ENCODE data around the gene NOBOX.
"Not testable (repeated sequence)": the region's sequence is repeated elsewhere in the genome, so short reads cannot be mapped to it uniquely, and the experiment has no call there.

NOBOX gene

DNA sequence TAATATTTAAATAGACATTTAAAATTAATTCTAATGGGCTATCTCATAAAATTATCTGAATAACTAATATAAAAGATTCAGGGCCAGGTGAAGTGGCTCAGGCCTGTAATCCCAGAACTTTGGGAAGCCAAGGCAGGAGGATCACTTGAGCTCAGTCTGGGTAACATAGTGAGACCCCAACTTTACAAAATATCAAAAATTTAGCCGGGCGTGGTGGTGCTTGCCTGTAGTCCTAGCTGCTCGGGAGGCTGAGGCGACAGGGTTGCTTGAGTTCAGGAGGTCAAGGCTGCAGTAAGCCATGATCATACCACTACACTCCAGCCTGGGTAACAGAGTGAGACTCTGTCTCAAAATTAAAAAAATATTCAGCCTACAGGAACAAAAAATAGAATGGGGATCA lies 12.5 kb downstream of the NOBOX start:
- DNase-seq, result no peak

DNA sequence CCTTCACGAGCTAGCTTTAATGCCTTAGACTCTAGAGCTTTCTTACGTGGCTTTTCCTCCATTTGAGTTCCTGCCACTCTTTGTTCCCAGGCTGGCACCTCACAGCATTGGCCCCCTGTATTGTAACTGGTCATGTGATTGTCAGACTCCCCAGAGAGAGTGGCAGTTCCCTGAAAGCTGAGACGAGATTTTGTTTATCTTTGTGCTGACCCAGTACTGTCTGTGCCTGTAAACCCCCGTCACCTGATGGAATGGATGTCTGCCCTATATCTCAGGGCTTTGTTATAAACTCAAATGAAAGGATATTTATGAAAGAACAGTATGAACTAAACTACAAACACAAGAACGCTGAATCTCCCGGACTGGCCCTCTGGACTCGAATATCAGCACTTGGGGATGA lies 13.0 kb downstream of the NOBOX start:
- DNase-seq, result no peak

DNA sequence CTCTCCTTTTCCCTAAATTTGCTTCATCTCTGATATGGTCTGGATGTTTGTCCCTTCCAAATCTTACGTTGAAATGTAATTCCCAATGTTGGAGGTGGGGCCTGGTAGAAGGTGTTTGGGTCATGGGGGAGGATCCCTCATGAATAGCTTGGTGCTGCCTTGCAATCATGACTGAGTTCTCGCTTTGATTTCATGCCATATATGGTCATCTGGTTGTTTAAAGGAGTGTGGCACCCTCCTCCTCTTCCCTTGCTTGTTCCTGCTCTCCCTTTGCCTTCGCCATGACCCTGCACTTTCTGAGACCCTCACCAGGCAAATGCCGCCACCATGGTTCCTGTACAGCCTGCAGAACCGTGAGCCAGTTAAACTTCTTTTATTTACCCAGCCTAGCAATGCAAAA lies 14.5 kb downstream of the NOBOX start:
- DNase-seq, result no peak

DNA sequence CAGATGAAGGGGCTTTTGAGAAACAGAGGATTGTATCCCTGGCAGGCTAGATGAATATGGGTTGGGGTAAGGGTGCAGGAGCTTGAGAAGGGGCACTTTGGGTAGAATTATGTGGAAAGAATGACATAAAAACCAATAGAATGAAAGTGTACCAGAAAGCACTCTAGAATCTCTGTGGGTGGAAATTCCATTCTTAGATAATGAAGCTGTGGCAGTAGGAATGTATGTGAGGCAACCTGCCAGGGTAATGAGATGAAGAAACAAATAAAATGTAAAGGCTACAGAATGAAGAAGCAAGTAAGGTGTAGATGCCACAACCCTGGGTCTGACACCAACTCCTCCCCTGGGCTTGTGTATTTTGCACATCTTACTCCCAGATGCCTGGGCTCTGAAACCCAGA lies 16.8 kb downstream of the NOBOX start:
- DNase-seq, result no peak

DNA sequence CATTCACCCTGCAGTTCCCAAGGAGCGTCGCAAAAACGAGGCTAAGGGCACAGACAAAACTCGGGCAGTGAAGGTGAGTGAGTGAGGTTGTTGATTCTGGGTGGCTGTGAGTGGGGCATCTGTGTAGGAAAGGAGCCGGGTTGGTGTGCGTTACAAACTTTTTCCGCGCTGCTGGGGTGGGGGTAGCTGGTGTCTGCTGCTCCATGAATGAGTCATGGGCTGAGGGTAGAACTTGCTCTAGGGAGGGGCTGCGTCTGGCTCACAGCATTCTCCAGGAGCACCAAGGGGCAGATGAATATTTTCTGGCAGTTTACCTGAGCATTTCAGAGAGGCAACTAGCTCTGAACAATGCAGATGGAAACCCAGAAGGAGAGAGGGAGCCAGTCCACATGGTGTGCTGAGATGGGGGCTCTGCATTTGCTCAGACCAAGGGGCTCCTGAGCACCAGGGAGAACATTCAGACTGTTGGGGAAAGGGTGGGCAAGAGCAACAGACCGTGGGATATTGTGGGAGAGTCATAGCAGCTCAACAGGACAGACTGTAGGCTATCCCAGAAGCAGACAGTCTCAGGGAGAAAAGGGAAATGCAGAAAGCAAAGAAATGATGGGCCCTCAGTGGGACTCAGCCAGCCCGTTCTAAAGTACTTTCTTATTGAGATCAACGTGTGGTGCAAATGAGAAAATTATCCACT lies 18.8 kb downstream of the NOBOX start:
- DNase-seq, result peak in 1 of 5 experiments; percentile 8

DNA sequence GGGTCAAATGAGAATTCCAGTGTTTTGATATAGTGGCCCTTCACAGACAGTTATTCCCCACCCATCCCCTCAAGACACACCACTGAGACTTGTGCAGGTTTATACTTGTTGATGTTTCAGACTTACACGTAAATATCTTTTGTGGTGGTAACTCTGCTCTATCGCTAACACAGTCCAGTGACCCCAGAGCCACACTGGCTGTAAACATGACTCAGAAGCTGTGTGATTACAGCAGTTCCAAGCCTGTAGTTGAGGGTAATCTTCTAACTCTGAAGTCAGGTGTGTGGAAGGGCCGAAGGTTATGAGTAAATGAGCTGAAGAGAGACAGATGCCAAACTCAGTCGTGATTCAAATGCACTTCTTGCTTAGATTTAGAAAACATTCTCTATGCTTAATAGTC lies 19.4 kb downstream of the NOBOX start:
- DNase-seq, result no peak

DNA sequence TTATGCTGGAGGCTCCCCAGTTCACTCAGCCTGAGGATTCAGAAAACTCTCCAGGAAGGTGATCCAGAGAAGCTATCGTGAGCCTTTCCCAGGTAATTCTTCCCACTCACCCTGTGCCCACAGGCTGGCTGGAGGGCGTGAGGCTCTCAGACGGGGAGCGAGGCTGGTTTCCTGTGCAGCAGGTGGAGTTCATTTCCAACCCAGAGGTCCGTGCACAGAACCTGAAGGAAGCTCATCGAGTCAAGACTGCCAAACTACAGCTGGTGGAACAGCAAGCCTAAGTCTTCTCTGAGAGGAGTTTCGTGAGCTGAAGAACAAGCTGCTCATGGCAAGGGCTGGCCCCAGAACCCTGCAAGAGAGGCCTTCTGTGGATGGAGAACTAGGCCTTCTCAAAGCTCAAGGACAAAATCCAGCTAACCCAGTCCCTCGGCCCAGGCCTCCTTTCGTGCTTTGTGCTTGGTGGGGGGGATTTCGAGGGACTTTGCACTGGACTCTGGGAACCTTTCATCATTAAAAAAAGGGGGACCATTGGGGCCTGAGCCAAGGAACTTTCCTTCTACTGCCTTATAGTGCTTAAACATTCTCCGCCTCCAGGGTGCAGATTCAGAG lies 23.6 kb downstream of the NOBOX start:
- DNase-seq, result no peak

DNA sequence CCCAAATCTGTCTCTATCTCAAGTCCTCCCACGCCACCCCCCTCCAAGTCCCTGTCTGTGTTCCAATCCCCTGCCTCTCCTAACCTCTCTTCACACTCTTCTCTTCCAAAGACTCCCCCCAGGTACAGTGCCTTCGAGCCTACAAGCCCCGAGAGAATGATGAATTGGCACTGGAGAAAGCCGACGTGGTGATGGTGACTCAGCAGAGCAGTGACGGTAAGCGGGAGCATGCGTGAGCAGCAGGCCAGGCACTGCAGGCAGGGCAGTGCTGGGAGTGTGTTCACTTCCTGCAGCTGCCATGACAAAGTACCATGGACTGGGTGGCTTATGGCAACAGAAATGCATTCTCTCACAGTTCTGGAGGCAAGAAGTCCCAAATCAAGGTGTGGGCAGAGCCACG lies 24.8 kb downstream of the NOBOX start:
- no peak for DNase-seq

DNA sequence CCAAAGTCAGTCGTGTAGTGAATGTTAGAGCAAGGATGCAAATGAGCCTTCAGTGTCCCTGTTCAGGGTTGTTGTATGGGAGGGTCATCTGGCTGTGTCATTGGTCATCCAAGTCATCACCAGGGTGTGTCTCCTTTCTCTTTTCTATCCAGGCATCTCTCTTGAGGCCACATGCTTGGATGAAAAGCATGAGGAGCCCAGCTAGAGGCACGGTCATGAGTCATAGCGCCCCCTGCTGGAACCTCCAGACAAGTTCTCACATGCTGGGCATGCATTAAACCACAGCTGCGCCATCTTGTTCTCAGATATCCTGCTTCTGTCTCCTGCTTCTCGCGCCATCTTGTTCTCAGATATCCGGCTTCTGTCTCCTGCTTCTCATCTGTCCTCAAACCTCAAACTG lies 34.3 kb downstream of the NOBOX start:
- not testable (repeated sequence) for DNase-seq

DNA sequence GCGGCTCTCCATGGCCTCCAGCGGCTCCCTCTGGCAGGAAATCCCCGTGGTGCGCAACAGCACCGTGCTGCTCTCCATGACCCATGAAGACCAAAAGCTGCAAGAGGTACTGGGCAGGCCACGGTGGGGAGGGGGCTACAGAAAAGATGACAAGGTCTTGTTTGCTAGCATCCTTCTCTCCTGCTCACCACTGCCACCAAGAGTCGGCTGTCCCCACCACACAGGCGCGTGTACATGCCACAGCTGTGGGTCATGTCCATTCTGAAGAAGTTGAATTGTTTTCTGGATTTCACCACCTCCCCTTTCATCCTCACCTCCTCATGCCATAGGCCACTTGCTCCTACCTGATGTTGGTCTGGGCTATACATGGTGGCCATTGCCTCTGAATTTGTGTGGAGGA lies 36.2 kb downstream of the NOBOX start:
- not testable (repeated sequence) for DNase-seq

DNA sequence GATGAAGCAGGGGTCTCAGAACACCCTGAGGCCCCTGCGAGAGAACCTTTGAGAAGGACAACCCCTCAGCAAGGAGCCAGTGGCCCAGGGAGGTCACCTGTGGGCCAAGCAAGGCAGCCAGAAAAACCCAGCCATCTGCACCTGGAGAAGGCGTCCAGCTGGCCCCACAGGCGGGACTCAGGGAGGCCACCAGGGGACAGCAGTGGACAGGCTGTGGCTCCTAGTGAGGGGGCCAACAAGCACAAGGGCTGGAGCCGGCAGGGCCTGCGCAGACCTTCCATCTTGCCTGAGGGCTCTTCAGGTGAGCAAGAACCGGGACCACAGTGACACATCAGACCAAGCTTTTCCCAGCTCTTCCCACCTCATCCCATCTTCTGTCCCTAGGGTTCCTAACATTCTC lies 38.0 kb downstream of the NOBOX start:
- not testable (repeated sequence) for DNase-seq

DNA sequence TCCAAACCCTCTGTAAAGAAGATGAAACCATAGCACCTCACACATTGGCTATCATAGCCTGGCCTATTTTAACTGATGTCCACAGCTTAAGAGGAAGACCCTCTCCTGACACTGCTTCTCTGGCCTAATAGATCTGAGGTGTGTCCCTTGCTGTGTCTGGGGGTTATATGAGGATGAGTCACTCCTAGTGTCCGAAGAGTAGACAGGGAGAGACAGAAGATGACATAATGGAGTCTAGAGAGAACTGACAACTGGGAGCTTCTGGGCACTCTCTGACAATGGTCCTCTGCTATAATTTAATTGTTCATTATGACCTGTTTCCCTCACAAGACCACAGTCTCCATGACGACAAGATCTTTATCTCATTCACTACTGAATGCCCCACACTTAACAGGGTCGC lies 41.4 kb downstream of the NOBOX start:
- not testable (repeated sequence) for DNase-seq

DNA sequence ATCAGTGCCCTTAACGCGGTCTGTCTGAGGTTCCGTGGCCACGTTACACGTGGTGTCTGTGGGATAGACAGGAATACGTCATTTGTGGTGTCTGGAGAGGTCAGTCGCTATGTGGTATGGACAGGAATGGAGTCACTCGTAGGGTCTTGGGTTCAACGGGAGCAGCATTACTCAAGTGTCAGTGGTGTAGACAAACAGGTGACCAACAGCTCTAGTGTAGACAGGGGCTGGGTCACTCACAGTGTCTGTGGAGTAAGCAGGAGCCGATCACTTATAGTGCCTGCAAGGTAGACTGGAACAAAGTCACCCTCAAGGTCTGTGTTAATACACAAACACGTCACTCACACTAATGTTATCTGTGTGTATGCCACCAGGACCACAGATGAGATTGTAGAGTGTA lies 46.6 kb downstream of the NOBOX start:
- DNase-seq, result not testable (repeated sequence)

DNA sequence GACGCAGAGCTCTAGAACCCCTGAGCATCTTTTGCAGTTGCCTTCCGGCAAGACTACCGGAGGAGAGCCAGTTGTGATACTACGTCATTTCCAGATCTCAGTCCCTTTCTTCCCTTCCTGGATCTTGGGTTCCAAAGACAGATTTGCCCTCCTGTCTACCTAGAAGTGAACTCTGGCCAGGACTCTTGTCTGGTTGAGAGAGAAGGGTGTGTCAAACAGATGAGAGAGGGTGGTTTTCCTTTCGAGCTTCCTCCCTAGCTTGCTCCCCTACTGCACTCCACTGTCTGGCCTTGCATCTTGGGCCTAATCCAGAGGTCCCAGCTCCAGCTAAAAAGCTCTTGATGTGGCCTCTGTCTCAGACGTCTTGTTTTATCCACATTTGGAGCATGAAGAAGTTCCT lies 47.3 kb downstream of the NOBOX start:
- not testable (repeated sequence) for DNase-seq

DNA sequence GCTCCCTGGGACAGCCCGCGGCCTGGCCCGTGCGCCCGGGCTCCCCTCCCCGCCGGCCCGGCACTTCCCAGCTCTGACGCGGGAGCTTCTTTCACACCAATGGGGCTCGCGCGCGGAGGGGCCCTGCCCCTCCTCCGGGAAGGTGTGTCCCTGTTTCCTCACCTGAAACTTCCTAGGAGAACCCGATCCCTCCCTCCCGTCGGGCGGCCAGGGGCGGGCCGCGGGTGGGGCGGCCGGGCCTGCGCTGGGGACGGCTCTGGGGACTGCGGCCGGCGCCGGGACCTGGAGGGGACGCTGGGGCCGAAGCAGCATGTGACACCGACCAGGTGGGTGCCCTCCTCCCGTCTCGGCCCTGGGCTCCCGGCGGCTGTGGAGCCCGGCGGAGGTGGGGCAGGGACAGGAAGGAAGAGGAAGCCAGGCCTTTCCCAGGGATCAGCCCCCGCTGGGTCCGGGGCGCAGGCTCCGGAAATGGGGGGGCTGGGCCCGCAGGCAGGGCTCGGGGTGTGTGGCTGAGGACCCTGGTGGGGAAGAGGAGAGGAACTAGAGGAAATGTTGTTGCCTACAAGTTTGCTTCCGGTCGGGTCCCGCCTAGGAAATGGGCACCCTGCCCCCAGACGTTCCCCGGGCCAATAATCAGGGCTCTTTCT lies 48.2 kb downstream of the NOBOX start, which contains the start of gene ARHGEF5:
ARHGEF5 (plus strand) TSS at position 227 of the 647 bp plus-strand sequence. CDS start 7,268 bp downstream, outside the sequence.
- not testable (repeated sequence) for DNase-seq

DNA sequence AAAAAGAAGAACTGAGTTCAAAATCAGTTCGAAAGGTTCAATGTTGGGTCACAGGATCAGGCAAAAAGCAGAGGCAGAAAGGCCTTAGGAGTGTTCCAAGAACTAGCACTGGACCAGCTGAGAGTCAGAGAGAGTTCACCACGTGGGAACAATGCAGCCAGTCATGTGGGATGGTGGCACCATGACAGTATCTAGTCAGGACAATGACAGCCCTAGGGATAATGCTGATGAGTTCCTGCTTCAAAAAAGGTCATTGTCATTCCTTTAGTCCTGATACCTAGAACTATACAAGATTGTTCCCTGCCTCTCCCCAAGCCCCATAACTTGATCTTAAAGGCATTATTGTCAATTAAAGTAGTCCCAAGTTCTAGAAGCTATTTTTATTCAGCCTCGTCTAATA lies 51.8 kb downstream of the NOBOX start:
- not testable (repeated sequence) for DNase-seq

DNA sequence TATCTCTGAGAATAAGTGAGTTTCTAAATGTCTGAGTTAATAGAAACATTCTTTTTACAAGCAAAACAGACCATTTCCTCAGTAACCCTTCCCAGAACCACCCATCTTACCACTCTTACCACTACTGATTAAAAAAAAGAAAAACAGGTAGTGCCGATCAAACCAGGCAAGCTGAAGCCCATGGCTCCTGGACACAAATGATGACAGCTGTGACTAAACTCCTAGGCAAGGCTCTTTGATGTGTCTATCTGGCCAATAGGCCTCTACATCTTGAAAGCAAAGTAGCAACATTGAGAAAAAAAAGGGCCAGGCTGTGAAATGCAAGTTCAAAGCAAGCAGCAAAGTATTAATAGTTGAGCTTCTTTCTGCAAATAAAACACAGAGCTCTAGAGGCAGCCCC lies 54.9 kb downstream of the NOBOX start:
- DNase-seq, result not testable (repeated sequence)
